Measurements from ENCODE around the gene KCNIP3.

DNA sequence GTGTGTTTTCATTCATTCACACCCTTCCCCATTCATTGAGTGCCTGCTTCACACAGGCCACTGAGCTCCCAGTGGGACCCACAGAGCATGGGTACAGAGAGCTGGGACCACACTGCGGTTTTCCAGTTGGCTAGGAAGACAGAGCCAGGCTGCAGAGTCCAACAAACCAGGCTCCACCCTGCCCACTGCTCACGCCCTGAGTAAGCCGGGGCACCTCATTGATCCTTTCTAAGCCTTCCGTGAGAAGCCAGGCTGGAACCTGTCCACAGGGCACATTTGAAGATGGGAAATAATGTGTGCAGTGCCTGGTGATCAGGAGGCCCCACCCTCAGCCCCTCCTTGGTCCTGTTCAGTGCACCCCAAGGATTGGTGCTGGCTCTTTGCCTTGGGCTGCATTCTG lies 13.5 kb downstream of the KCNIP3 start:
- TF ChIP-seq, protein P1, sequence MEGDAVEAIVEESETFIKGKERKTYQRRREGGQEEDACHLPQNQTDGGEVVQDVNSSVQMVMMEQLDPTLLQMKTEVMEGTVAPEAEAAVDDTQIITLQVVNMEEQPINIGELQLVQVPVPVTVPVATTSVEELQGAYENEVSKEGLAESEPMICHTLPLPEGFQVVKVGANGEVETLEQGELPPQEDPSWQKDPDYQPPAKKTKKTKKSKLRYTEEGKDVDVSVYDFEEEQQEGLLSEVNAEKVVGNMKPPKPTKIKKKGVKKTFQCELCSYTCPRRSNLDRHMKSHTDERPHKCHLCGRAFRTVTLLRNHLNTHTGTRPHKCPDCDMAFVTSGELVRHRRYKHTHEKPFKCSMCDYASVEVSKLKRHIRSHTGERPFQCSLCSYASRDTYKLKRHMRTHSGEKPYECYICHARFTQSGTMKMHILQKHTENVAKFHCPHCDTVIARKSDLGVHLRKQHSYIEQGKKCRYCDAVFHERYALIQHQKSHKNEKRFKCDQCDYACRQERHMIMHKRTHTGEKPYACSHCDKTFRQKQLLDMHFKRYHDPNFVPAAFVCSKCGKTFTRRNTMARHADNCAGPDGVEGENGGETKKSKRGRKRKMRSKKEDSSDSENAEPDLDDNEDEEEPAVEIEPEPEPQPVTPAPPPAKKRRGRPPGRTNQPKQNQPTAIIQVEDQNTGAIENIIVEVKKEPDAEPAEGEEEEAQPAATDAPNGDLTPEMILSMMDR (IDR thresholded peaks at IDR 0.05; ENCODE audit: low read depth, low read length): no peak
- no peak for TF ChIP-seq EZH2phosphoT487 (IDR thresholded peaks at IDR 0.05; ENCODE audit: low read depth)
